GM12864 (cell line): Measurements from ENCODE around the gene GMPS.
"Not testable (repeated sequence)": the region's sequence is repeated elsewhere in the genome, so short reads cannot be mapped to it uniquely, and the experiment has no call there.

Source experiments
- DNase-seq: peaks from one replicate; pipeline ENCODE4 v3.0.0-alpha.2; 2011; ENCODE audit warnings: low read depth
- H3K4me3 ChIP-seq: 2 replicates; pipeline ENCODE4 v1.5.1; 2011; ENCODE audit warnings: mild to moderate bottlenecking, low read depth, low read length, control low read depth
- CTCF ChIP-seq: IDR thresholded peaks from 2 replicates; pipeline ENCODE4 v1.5.1; 2011; ENCODE audit warnings: low read depth, mild to moderate bottlenecking, moderate library complexity, low read length, control low read depth, inconsistent platforms; ENCODE audit errors: missing control alignments

GMPS gene

GRCh38 chr3:155948476-155948875 lies 78.0 kb downstream of the GMPS start:
- H3K4me3 ChIP-seq: no peak overlapping the region
- DNase-seq: no peak
- TF ChIP-seq CTCF: no peak

- no peak for DNase-seq
- no peak overlapping the region for H3K4me3 ChIP-seq
- no peak for TF ChIP-seq CTCF
These were observed 79.2 kb downstream of the GMPS start for GRCh38 chr3:155949453-155950217.

GRCh38 chr3:155956508-155957411 lies 86.3 kb downstream of the GMPS start:
- DNase-seq: no peak
- no peak overlapping the region for H3K4me3 ChIP-seq
- TF ChIP-seq CTCF: no peak

- DNase-seq: no peak
- no peak for TF ChIP-seq CTCF
- H3K4me3 ChIP-seq: no peak overlapping the region
These were observed 87.0 kb downstream of the GMPS start for GRCh38 chr3:155957412-155957880.

- DNase-seq: no peak
- TF ChIP-seq CTCF: no peak
- no peak overlapping the region for H3K4me3 ChIP-seq
These were observed 88.2 kb downstream of the GMPS start for GRCh38 chr3:155958676-155959075.

GRCh38 chr3:155960060-155960459 lies 89.6 kb downstream of the GMPS start:
- H3K4me3 ChIP-seq: no peak overlapping the region
- TF ChIP-seq CTCF: no peak
- DNase-seq: no peak

GRCh38 chr3:155961044-155961443 lies 90.6 kb downstream of the GMPS start:
- not testable (repeated sequence) for H3K4me3 ChIP-seq, DNase-seq
